Erythroblast (primary cell): ENCODE results near the gene RIIAD1.
"Not testable (repeated sequence)": the region's sequence is repeated elsewhere in the genome, so short reads cannot be mapped to it uniquely, and the experiment has no call there.

ENCODE experiments used
- DNase-seq, 2 experiments: peaks; one replicate each; lab custom pipeline; 2025; lab: John Stamatoyannopoulos, UW
- GATA1 ChIP-seq: IDR thresholded peaks from 2 replicates; pipeline ENCODE4 v1.6.1; 2011; ENCODE audit warnings: low read depth, mild to moderate bottlenecking, control low read depth, low read length, moderate library complexity
- POLR2A ChIP-seq: IDR thresholded peaks from 2 replicates; pipeline ENCODE4 v1.6.1; 2011; ENCODE audit warnings: mild to moderate bottlenecking, low read length

The RIIAD1 gene, protein sequence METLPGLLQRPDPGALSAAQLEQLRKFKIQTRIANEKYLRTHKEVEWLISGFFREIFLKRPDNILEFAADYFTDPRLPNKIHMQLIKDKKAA

DNA sequence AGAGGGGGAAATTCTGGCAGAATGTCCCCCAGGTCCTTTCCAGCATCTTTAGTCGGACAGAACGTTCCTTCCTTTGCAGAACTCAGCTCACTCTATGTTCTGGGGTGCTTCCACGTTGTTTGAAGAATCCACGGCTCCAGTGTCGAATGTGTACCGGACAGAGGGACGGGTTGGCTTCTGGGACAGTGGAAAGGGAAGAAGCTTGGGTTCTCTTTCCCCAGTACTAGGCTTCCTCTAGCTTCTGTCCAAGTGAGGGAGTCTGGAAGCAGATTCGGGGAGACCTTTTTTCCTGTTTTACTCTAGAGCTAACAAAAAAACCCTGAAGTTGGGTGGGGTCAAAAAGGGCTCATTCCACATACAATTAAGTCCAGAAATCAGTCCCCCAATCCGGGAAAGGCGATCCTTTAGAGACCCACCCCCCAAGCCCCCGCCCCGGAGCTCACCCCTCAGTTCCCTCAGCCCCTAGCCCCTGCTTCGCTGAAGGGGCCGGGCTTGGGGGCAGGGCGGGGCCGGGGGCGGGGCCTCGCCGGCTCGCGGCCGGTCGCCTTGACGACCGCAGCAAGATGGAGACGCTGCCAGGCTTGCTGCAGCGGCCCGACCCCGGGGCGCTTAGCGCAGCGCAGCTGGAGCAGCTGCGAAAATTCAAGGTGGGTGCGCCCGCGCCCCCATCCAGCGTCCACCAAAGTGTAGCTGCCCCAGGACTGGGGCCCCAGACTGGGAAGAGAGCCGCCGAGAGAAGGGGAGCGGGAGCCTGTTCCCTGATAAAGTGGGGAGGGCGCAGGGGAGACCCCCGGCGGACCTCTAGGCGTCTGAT lies at the start of gene RIIAD1:
TSS of gene RIIAD1 (plus strand) at position 549 of the 814 bp plus-strand sequence. CDS start at position 564, 15 bp downstream.
- TF ChIP-seq GATA1 (no peak), POLR2A (no peak)
- peak; percentile 30 to 49 for DNase-seq

DNA sequence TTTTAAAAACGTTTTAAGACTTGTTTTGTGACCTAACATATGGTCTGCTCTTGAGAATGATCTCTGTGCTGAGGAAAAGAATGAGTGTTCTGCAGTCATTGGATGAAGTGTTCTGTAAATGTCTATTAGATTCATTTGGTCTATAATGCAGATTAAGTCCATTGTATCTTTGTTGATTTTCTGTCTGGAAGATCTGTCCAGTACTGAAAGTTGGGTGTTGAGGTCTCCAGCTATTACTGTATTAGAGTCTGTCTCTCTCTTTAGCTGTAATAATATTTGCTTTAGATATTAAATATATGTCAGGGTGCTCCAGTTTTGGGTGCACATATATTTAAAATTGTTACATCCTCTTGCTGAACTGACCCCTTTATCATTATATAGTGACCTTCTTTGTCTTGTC lies 47.9 kb upstream of the RIIAD1 start:
- TF ChIP-seq GATA1 (no peak), POLR2A (no peak)
- no peak for DNase-seq

DNA sequence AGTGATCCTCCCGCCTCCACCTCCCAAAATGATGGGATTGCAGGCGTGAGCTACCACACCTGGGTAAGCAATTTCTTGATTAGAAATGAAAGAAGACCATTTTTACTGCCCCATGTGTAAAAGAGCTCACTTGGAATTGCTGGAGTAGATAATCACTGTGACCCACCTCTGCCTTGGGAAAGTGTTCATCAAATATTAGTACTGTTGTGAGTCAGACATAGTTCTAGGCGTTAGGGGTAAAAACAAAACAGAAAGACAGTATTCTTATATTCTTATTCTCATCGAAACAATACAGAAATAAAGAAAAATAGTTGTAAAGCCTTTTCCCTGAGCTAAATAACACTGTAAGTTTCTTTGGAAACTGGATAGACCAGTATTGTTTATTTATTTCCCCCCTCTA lies 40.9 kb upstream of the RIIAD1 start:
- DNase-seq = no peak
- TF ChIP-seq GATA1 (no peak), POLR2A (no peak)

DNA sequence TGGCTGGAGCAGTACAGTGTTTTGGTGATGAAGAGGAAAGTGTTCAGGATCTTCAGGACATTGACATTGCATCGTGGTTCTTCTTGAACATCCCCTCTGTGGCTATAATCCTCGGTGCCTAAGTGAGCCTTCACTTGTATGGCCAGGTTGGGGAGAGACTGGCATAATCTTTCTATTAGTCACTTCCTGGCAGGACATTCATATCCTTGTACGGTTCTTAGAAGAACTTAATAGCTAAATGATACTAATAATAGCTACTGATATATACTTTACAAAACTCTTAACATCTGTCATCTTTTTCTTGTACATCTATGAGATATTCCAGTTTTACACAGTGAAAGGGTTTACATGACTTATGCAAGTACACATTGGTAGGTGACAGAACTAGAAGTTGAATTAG lies 40.5 kb upstream of the RIIAD1 start:
- DNase-seq = no peak
- TF ChIP-seq POLR2A (no peak), GATA1 (no peak)

DNA sequence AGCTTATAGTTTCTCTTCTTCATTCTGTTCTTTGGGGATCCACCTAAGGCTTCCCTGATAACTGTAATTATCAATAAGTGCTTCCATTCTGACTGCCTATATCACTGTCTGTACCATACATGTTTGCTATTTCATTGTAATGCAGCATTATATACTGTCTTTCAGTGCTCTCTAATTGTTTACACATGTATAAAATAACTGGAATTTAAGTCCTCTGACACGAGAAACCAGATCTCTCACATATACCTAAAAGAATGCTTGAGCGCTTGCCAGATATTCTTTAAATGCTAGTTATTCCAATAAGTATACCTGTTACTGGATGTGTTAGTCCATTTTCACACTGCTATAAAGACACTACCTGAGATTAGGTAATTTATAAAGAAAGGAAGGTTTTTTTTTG lies 39.4 kb upstream of the RIIAD1 start:
- TF ChIP-seq GATA1 = no peak
- TF ChIP-seq POLR2A = no peak

DNA sequence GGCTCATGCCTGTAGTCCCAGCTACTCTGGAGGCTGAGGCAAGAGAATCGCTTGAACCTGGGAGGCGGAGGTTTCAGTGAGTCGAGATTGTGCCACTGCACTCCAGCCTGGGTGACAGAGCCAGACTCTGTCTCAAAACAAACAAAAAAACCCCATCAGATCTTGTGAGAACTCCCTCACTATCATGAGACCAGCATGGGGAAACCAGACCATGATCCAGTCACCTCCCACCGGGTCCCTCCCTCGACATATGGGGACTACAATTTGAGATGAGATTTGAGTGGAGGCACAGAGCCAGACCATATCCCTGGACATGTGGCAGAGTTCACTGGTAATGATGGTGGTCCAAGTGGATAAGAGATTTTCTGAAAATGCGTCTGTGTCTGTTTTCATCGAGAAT lies 38.4 kb upstream of the RIIAD1 start:
- not testable (repeated sequence) for DNase-seq

More for the DNA sequence above, 39.4 kb upstream of the RIIAD1 start:
- no peak for DNase-seq

DNA sequence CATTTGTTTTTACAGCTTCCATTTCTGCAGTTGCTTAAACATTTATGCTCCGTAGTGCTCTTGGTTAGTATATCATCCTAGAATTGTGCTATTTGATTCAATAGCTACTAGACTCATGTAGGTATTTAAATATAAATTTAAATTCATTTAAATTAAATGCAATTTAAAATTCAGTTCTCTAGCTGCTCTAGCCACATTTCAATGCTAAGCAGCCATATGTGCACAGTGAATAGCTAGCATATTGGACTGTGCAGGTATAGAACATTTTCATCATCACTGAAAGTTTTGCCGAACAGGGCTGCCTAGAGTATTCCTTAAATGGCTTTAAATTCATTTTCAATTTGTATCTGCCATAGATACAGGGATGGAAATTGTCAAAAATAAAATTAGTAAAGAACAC lies 37.2 kb upstream of the RIIAD1 start:
- TF ChIP-seq GATA1 = no peak
- no peak for TF ChIP-seq POLR2A

DNA sequence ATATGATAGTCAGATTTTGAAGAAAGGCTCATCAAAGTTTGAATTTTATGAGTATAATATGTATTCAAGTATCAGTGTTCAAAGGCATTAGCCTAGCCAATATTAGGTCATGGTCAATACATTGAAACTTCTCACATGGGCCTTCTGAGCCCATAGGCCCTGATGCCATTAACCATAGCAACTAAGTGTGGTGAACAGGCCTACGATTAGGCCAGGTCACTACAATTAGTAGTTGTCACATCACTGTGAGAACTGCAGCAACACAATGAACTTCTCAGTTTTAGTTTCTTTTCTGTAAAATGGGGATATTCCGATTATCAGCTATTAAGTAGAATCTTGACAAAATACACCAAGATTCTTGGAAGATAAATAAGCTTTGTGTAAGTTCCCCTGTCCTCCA lies 34.8 kb upstream of the RIIAD1 start:
- TF ChIP-seq POLR2A (no peak), GATA1 (no peak)
- no peak for DNase-seq

More for the DNA sequence above, 37.2 kb upstream of the RIIAD1 start:
- DNase-seq = no peak

DNA sequence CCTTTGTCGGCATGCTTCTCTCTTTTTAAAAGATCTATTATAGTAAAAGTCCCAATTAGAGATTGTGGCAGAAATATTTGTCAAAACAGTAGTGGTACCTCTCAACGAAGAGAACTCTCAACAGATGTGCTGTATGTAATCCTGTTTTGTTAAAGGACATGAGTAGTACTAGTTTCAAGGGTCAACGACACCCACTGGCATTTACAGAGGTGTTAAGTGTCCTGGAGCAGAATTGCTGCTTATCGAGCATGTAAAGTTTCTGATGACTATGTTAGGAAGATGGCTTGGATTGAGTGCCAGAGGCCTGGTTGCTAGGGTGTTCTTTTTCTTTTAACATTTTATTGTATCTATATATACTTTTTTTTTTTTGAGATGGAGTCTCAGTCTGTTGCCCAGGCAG lies 31.8 kb upstream of the RIIAD1 start:
- TF ChIP-seq POLR2A (no peak), GATA1 (no peak)

DNA sequence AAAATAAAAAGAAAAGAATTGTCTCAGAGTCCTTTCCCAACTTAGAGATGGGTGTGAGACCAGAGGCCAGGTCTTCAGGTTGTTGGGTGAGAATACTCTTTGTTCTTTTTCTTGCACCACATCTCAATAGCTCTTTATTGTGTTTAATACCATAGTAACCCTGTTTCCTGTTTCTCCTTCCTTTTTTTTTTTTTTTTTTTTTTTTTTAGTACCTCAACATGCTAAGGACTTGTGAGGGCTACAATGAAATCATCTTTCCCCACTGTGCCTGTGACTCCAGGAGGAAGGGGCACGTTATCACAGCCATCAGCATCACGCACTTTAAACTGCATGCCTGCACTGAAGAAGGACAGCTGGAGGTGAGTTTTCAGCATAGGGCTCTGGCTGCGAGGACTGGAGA lies 29.1 kb upstream of the RIIAD1 start:
- DNase-seq = no peak
- TF ChIP-seq GATA1 (no peak), POLR2A (no peak)

More for the DNA sequence above, 31.8 kb upstream of the RIIAD1 start:
- no peak for DNase-seq

DNA sequence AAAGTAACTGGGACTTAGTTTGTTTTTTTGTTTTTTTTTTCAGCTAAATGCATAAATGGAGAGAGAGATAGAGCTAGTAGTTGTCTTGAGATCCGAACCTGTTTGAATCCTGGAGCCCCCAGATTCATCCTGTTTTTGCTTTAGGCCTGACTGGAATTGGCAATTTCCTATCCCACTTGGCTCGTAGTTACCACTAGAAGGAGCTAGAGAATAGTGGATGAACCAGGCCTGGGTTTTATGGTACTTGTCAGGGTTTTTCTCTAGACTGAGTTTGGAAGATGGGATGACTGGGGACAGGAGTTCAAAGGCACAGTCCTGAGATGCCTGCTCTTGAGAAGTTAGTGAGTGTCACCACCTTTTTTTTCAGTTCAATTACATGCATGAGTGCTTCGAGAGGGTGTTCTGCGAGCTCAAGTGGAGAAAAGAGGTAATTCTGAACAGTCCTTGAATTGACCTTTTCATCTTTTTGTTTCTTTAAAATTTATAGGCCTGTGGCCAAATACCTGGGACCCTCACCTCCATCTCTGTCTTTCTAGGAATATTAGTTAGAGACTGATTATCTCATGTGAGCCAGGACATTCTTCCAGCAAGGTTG lies 28.2 kb upstream of the RIIAD1 start:
- TF ChIP-seq GATA1 (no peak), POLR2A (no peak)
- DNase-seq = peak; percentile 51 to 69

DNA sequence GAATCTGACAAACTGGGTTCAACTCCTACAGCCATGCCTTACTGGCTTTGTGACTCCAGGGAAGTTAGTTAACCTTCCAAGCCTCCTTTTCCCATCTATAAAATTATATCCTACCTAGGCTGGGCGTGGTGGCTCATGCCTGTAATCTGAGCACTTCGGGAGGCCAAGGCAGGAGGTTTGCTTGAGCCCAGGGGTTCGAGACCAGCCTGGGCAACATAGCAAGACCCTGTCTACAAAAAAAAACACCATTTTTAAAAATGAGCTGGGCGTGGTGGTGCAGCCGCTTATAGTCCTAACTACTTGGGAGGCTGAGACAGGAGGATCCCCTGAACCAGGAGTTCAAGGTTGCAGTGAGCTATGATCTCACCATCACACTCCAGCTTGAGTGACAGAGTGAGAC lies 19.8 kb upstream of the RIIAD1 start:
- DNase-seq = no peak
- no peak for TF ChIP-seq GATA1
- no peak for TF ChIP-seq POLR2A

DNA sequence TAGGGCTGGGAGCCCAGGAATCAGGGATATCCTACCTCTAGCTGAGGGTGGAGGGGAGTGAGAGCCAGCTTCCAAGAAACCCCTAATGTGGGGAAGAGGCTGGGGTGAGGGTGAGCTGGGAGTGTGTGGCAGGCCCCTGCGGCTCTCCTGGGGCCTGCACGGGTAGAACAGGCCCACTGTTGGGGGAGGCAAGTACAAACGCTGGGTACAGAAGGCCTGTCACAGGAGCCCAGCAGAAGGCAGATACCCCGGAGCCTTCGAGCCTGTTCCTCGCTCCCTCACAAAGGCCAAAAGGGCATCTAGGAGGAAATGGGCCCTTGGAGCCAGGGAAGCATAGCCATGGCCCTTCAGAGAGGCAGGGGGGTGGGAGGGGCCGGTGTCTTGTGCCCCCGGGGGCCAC lies 18.4 kb upstream of the RIIAD1 start:
- no peak for TF ChIP-seq GATA1
- no peak for TF ChIP-seq POLR2A
- DNase-seq = no peak

DNA sequence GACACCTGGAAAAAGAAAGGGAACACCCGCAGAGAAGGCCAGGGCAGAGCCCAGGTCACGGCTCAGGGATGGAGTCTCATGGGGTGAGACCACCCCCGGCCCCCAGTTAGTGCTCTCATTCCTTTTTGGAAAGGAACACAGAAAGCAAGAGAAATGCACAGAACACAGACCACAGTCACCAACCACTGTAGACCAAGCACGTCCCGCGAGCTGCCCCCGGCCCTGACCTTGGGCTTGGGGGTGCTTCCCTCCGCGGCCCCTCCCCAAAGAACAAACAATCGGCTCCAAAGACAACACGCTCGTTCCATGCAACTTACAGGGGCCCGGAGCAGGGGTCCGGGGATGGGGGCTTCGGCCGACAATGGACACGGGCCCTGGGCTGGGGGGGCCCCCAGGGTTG lies 17.5 kb upstream of the RIIAD1 start:
- TF ChIP-seq GATA1 (no peak), POLR2A (no peak)
- no peak for DNase-seq
